CD4-positive, alpha-beta T cell (primary cell): ENCODE data around the gene KANSL1. TPM values are rescaled to one million over a fixed set of nuclear protein-coding genes. Genes with fewer than 3 reads are reported as not detected.
"Not testable (repeated sequence)": the region's sequence is repeated elsewhere in the genome, so short reads cannot be mapped to it uniquely, and the experiment has no call there.

Experiments used
- ATAC-seq: fragments of 200-7000 bp; cut with Tn5 transposase; one replicate; pipeline ENCODE4 v1.10.0; 2022; ENCODE audit warnings: mild to moderate bottlenecking; ENCODE audit not compliant: poor library complexity
- CTCF ChIA-PET: fragments of 350-600 bp; sonication (Branson Sonifier 250); formaldehyde crosslinking; loops from one replicate; lab custom pipeline; 2021; ENCODE audit warnings: antibody characterized with exemption, inconsistent platforms; lab: Charles Lee
- POLR2A ChIA-PET: fragments of 350-600 bp; sonication (Branson Sonifier 250); formaldehyde crosslinking; loops from one replicate; lab custom pipeline; 2021; ENCODE audit warnings: antibody characterized with exemption, inconsistent platforms; lab: Charles Lee
- DNase-seq, 14 experiments: peaks; one replicate each; pipeline ENCODE4 v3.0.0-alpha.2; 2013 to 2020; ENCODE audit warnings: mixed read lengths in 2 of 14
- H3K27ac ChIP-seq, 2 donors: one replicate each; pipeline versions ENCODE4 v1.5.1 to v1.7.0; 2013; ENCODE audit warnings: low read length in 2 of 2, low read depth in 1 of 2, mild to moderate bottlenecking in 1 of 2
- H3K27me3 ChIP-seq, 2 experiments: 1 replicate in 1 of 2; 2 replicates in 1 of 2; pipeline versions ENCODE4 v1.6.1 to v1.7.0; 2013; ENCODE audit warnings: low read length in 2 of 2, control low read depth in 1 of 2, mild to moderate bottlenecking in 1 of 2, moderate library complexity in 1 of 2; ENCODE audit not compliant: insufficient read depth in 2 of 2, control insufficient read depth in 1 of 2
- H3K36me3 ChIP-seq: one replicate; pipeline ENCODE4 v1.6.1; 2013; ENCODE audit warnings: low read length, control low read depth; ENCODE audit not compliant: insufficient read depth
- H3K4me1 ChIP-seq: one replicate; pipeline ENCODE4 v1.6.1; 2013; ENCODE audit warnings: low read length, control low read depth; ENCODE audit not compliant: insufficient read depth
- H3K4me3 ChIP-seq: one replicate; pipeline ENCODE4 v1.5.1; 2013; ENCODE audit warnings: mild to moderate bottlenecking, low read length, moderate library complexity
- H3K9me3 ChIP-seq, 2 experiments: 1 replicate in 1 of 2; 2 replicates in 1 of 2; pipeline versions ENCODE4 v1.6.1 to v1.7.0; 2013; ENCODE audit warnings: low read length in 2 of 2, mild to moderate bottlenecking in 2 of 2, control low read depth in 1 of 2, moderate library complexity in 1 of 2; ENCODE audit not compliant: control insufficient read depth in 1 of 2, insufficient read depth in 1 of 2
- H3K27ac Mint-ChIP-seq: one replicate; pipeline ENCODE4 v1.8.0; 2020; ENCODE audit warnings: mixed read lengths
- H3K27me3 Mint-ChIP-seq: one replicate; pipeline ENCODE4 v1.8.0; 2021; ENCODE audit warnings: mixed read lengths
- H3K36me3 Mint-ChIP-seq: one replicate; pipeline ENCODE4 v1.8.0; 2021; ENCODE audit warnings: low read depth, mixed read lengths
- H3K4me1 Mint-ChIP-seq: one replicate; pipeline ENCODE4 v1.8.0; 2021; ENCODE audit warnings: low read depth, mixed read lengths
- H3K4me3 Mint-ChIP-seq: one replicate; pipeline ENCODE4 v1.8.0; 2020; ENCODE audit warnings: mild to moderate bottlenecking, mixed read lengths
- H3K9me3 Mint-ChIP-seq: one replicate; pipeline ENCODE4 v1.8.0; 2020; ENCODE audit warnings: mixed read lengths
- intact Hi-C, 2 experiments: fragments of 100-400 bp; cut with DNase I in 1 of 2; cut with micrococcal nuclease in 1 of 2; formaldehyde crosslinking; loops; one replicate each; pipeline versions ENCODE4 v1.15.1 to v1.9.0; 2023 to 2025; cut with DNase I, micrococcal nuclease
- total RNA-seq, 174 experiments: library from RNA in 2 of 174; stranded (reverse) in 2 of 174; gene quantifications; one replicate each; pipeline ENCODE4 v1.2.3 and lab custom pipeline; 2021 to 2026
- TF ChIP-seq, protein P1 (sequence below): fragments of 200-600 bp; IDR thresholded peaks from one replicate; pipeline ENCODE4 v1.8.0; 2022; ENCODE audit warnings: antibody characterized with exemption, mild to moderate bottlenecking

Gene KANSL1
- total RNA-seq, 2 experiments from 2014 or later = 122 to 125 TPM

- peaks cover 64% of the 10 kb centered on the region for H3K4me1 ChIP-seq
- TF ChIP-seq, protein P1, sequence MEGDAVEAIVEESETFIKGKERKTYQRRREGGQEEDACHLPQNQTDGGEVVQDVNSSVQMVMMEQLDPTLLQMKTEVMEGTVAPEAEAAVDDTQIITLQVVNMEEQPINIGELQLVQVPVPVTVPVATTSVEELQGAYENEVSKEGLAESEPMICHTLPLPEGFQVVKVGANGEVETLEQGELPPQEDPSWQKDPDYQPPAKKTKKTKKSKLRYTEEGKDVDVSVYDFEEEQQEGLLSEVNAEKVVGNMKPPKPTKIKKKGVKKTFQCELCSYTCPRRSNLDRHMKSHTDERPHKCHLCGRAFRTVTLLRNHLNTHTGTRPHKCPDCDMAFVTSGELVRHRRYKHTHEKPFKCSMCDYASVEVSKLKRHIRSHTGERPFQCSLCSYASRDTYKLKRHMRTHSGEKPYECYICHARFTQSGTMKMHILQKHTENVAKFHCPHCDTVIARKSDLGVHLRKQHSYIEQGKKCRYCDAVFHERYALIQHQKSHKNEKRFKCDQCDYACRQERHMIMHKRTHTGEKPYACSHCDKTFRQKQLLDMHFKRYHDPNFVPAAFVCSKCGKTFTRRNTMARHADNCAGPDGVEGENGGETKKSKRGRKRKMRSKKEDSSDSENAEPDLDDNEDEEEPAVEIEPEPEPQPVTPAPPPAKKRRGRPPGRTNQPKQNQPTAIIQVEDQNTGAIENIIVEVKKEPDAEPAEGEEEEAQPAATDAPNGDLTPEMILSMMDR = no peak
- POLR2A ChIA-PET = interaction anchor here (6.7 kb wide), 1 partner anchor 10 kb away, joined by 33 read pairs; the partner anchor contains the start of gene KANSL1
- H3K27me3 ChIP-seq = no peaks in the 10 kb centered on the region
- no peaks in the 10 kb centered on the region for H3K9me3 ChIP-seq
- Mint-ChIP-seq H3K36me3 (peaks cover 31% of the 10 kb centered on the region), H3K4me3 (peak overlapping the region; percentile 8), H3K4me1 (peaks cover 95% of the 10 kb centered on the region), H3K9me3 (no peaks in the 10 kb centered on the region), H3K27me3 (no peaks in the 10 kb centered on the region), H3K27ac (peak overlapping the region; percentile 49)
- ATAC-seq = no peak
- H3K4me3 ChIP-seq = no peak overlapping the region
- intact Hi-C loops = no loop called here
- CTCF ChIA-PET = interaction anchor here (1.1 to 2.4 kb wide), 5 partner anchors 10 to 139 kb away, joined by 3 to 7 read pairs (median 5); partner anchors contain the start of gene KANSL1
- H3K27ac ChIP-seq = no peak overlapping the region
- no peak for DNase-seq
- no peaks in the 10 kb centered on the region for H3K36me3 ChIP-seq
Measured at GRCh38 chr17:46182961-46183360, 10.3 kb downstream of the KANSL1 start.

GRCh38 chr17:46181940-46182339, 11.3 kb downstream of the KANSL1 start:
- intact Hi-C loops = no loop called here
- Mint-ChIP-seq H3K27ac (peak overlapping the region; percentile 32), H3K9me3 (no peaks in the 10 kb centered on the region), H3K4me1 (peaks cover 95% of the 10 kb centered on the region), H3K36me3 (peaks cover 33% of the 10 kb centered on the region), H3K27me3 (no peaks in the 10 kb centered on the region), H3K4me3 (peak overlapping the region; percentile 36)
- ATAC-seq (no peak), DNase-seq (no peak)
- Histone ChIP-seq H3K27ac (no peak overlapping the region), H3K27me3 (no peaks in the 10 kb centered on the region), H3K36me3 (no peaks in the 10 kb centered on the region), H3K4me3 (no peak overlapping the region), H3K9me3 (no peaks in the 10 kb centered on the region), H3K4me1 (peaks cover 67% of the 10 kb centered on the region)
- ChIA-PET POLR2A (interaction anchor here (6.7 kb wide), 1 partner anchor 11 kb away, joined by 33 read pairs; the partner anchor contains the start of gene KANSL1), CTCF (interaction anchor here (0.8 to 1.5 kb wide), 5 partner anchors 10 to 31 kb away, joined by 3 to 7 read pairs (median 4); partner anchors contain the start of gene KANSL1)
- TF ChIP-seq, protein P1 = no peak

DNA sequence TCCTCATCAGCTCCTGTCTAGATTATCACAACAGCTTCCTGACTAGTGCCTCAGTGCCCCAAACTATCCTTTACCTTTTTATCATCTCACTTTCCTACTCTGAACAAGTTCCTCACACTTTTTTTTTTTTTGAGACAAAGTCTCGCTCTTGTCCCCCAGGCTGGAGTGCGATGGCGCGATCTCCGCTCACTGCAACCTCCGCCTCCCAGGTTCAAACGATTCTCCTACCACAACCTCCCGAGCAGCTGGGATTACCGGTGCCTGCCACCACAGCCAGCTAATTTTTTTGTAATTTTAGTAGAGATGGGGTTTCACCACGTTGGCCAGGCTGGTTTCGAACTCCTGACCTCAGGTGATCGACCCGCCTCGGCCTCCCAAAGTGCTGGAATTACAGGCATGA, 11.9 kb downstream of the KANSL1 start:
- H3K27me3 ChIP-seq, H3K9me3 ChIP-seq, ATAC-seq, H3K36me3 ChIP-seq, H3K9me3 Mint-ChIP-seq, H3K27me3 Mint-ChIP-seq, H3K27ac ChIP-seq, intact Hi-C loops, H3K4me3 ChIP-seq, DNase-seq: not testable (repeated sequence)
- CTCF ChIA-PET = interaction anchor here (0.5 to 4.4 kb wide), 6 partner anchors 12 to 687 kb away, joined by 3 to 20 read pairs (median 3); partner anchors contain the start of gene KANSL1
- H3K27ac Mint-ChIP-seq = peak overlapping the region; percentile 32
- H3K36me3 Mint-ChIP-seq = peaks cover 33% of the 10 kb centered on the region
- H3K4me1 Mint-ChIP-seq = peaks cover 95% of the 10 kb centered on the region
- H3K4me3 Mint-ChIP-seq = peak overlapping the region; percentile 45
- H3K4me1 ChIP-seq = peaks cover 64% of the 10 kb centered on the region
- POLR2A ChIA-PET = interaction anchor here (1.1 to 6.7 kb wide), 2 partner anchors 11 to 12 kb away, joined by 4 to 33 read pairs; partner anchors contain the start of gene KANSL1
